Dedifferentiated amniotic fluid mesenchymal stem cell (primary cell): ENCODE results near the gene SUMO2.
A peak's percentile ranks its signal among the peaks of the same experiment; 100 is the strongest.
"Not testable (repeated sequence)": the region's sequence is repeated elsewhere in the genome, so short reads cannot be mapped to it uniquely, and the experiment has no call there.

Source experiments
- DNase-seq: peaks from one replicate; pipeline ENCODE4 v3.0.0-alpha.2; 2016; ENCODE audit errors: extremely low spot score

Gene SUMO2

GRCh38 chr17:75181608-75182318, 996 bp downstream of the SUMO2 start:
- DNase-seq: no peak

- no peak for DNase-seq
These were observed 1.6 kb downstream of the SUMO2 start for GRCh38 chr17:75181110-75181509.

GRCh38 chr17:75178453-75178852, 4.3 kb downstream of the SUMO2 start:
- no peak for DNase-seq

GRCh38 chr17:75176625-75177024, 6.1 kb downstream of the SUMO2 start:
- DNase-seq: no peak

GRCh38 chr17:75174996-75175395, 7.8 kb downstream of the SUMO2 start:
- no peak for DNase-seq

GRCh38 chr17:75173526-75173925, 9.2 kb downstream of the SUMO2 start:
- no peak for DNase-seq

GRCh38 chr17:75168998-75169397, 13.8 kb downstream of the SUMO2 start:
- DNase-seq: no peak

GRCh38 chr17:75164606-75165005, 18.2 kb downstream of the SUMO2 start:
- DNase-seq: not testable (repeated sequence)

- DNase-seq: no peak
These were observed 19.7 kb downstream of the SUMO2 start for GRCh38 chr17:75163074-75163473.

GRCh38 chr17:75160211-75160610, 22.5 kb downstream of the SUMO2 start:
- no peak for DNase-seq

- no peak for DNase-seq
These were observed 23.3 kb downstream of the SUMO2 start for GRCh38 chr17:75159196-75160031.

- DNase-seq: not testable (repeated sequence)
These were observed 24.3 kb downstream of the SUMO2 start for GRCh38 chr17:75158480-75158879.

GRCh38 chr17:75155191-75155601, 27.6 kb downstream of the SUMO2 start:
- no peak for DNase-seq

GRCh38 chr17:75154195-75155106, 28.3 kb downstream of the SUMO2 start, which contains the start of gene JPT1:
Gene JPT1, minus strand, starts transcription at chr17:75154512. Its CDS starts 115 bp downstream, at chr17:75154397.
- peak; percentile 99 for DNase-seq

GRCh38 chr17:75153780-75154194, 29.0 kb downstream of the SUMO2 start:
- no peak for DNase-seq

GRCh38 chr17:75152922-75153779, 29.6 kb downstream of the SUMO2 start:
- DNase-seq: no peak

GRCh38 chr17:75152523-75152921, 30.2 kb downstream of the SUMO2 start:
- DNase-seq: no peak

- DNase-seq: no peak
These were observed 30.8 kb downstream of the SUMO2 start for GRCh38 chr17:75151930-75152329.

GRCh38 chr17:75147878-75148546, 34.7 kb downstream of the SUMO2 start:
- no peak for DNase-seq

GRCh38 chr17:75146592-75146991, 36.2 kb downstream of the SUMO2 start:
- DNase-seq: no peak
